Astrocyte (in vitro differentiated cells and primary cell): Measurements from ENCODE around the gene ST6GALNAC5.

Experiments used
- EZH2 ChIP-seq: IDR thresholded peaks from 2 replicates; pipeline ENCODE4 v1.6.1; 2012; ENCODE audit warnings: mild to moderate bottlenecking, low read length, inconsistent platforms; ENCODE audit not compliant: insufficient read depth
- TF ChIP-seq, protein P1 (sequence below): IDR thresholded peaks from 2 replicates; pipeline ENCODE4 v1.5.1; 2011; ENCODE audit warnings: low read depth, mild to moderate bottlenecking, inconsistent platforms, low read length, moderate library complexity; ENCODE audit not compliant: insufficient read depth

DNA sequence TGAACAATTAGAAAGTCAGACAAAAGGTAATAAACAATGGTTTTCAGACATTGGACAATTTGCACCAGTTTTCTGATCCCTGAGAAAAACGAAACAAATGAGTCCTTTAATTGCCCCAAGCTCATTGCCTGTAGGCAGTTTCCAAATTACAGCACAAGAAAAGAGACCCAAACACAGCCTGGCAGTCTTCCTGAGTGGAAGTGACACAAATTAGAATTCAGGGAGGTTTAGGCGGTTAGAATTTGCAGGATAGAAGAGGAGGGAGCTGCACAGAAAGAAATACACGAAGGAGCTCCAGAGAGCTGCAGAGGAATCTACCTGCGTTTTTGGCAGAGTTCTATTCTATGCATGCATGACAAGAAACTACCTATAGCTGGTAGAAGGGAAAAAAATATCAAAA lies 236.2 kb downstream of the ST6GALNAC5 start:
- TF ChIP-seq, protein P1, sequence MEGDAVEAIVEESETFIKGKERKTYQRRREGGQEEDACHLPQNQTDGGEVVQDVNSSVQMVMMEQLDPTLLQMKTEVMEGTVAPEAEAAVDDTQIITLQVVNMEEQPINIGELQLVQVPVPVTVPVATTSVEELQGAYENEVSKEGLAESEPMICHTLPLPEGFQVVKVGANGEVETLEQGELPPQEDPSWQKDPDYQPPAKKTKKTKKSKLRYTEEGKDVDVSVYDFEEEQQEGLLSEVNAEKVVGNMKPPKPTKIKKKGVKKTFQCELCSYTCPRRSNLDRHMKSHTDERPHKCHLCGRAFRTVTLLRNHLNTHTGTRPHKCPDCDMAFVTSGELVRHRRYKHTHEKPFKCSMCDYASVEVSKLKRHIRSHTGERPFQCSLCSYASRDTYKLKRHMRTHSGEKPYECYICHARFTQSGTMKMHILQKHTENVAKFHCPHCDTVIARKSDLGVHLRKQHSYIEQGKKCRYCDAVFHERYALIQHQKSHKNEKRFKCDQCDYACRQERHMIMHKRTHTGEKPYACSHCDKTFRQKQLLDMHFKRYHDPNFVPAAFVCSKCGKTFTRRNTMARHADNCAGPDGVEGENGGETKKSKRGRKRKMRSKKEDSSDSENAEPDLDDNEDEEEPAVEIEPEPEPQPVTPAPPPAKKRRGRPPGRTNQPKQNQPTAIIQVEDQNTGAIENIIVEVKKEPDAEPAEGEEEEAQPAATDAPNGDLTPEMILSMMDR: no peak
- TF ChIP-seq EZH2: no peak
